ENCODE data around the gene CSNK1G2.

Gene CSNK1G2

DNA sequence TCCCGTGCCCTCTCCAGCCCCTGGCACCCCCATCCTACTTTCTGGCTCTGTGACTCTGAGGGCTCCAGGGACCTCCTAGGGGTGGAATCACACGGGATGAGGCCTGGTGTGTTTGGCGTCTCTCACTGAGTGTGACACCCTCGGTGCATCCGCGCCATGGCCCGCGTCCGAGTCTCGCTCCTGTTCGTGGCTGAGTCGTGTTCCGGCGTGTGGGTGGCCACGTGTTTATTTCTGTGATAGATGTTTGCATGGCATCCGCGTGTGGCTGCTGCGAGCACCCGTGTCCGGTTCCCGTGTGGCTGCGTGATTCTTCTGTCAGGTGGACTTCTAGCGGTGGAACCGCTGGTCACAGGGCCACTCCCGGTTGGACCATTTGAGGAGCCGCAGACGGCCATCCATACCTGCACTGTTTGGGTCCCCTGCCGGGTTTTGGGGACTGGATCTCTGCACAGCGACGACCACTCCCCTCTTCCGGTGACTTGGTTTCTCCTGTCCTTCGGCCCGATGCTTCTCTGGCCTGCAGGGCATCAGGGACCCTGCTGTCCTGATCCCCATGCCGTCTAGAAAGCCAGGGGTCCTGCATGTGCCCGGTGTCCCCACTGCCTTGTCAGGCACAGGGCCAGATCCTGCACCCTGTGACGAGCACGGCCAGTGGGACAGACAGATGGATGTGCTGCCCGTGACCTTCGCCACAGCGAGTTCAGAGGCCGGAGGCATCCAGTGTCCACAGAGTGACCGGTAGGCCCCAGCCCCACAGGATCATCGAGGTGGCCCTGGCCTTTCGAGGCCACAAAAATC, 8.5 kb downstream of the CSNK1G2 start:
- no peak for DNase-seq (ENCODE audit: extremely low spot score)
- ChIA-PET CTCF (no interaction called here), POLR2A (no interaction called here)
- TF ChIP-seq LEF1 (IDR thresholded peaks at IDR 0.05; ENCODE audit: borderline replicate concordance) (no peak), FOXA1 (IDR thresholded peaks at IDR 0.05) (no peak), SUZ12 (IDR thresholded peaks at IDR 0.05) (no peak), ARNT (IDR thresholded peaks at IDR 0.05) (no peak), NFRKB (IDR thresholded peaks at IDR 0.05) (no peak), CTBP1 (IDR thresholded peaks at IDR 0.05; ENCODE audit: borderline replicate concordance) (no peak), L3MBTL2 (conservative IDR thresholded peaks at IDR 0.05) (no peak), HDGF (IDR thresholded peaks at IDR 0.05; ENCODE audit: borderline replicate concordance) (no peak), FOXM1 (IDR thresholded peaks at IDR 0.05; ENCODE audit: borderline replicate concordance) (no peak), ZNF384 (IDR thresholded peaks at IDR 0.05) (no peak), FOXK2 (IDR thresholded peaks at IDR 0.05) (no peak), TARDBP (IDR thresholded peaks at IDR 0.05) (no peak), ELF4 (IDR thresholded peaks at IDR 0.05) (no peak), SP1 (IDR thresholded peaks at IDR 0.05) (no peak)
- TF ChIP-seq, protein P1, sequence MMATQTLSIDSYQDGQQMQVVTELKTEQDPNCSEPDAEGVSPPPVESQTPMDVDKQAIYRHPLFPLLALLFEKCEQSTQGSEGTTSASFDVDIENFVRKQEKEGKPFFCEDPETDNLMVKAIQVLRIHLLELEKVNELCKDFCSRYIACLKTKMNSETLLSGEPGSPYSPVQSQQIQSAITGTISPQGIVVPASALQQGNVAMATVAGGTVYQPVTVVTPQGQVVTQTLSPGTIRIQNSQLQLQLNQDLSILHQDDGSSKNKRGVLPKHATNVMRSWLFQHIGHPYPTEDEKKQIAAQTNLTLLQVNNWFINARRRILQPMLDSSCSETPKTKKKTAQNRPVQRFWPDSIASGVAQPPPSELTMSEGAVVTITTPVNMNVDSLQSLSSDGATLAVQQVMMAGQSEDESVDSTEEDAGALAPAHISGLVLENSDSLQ (IDR thresholded peaks at IDR 0.05), result no peak

DNA sequence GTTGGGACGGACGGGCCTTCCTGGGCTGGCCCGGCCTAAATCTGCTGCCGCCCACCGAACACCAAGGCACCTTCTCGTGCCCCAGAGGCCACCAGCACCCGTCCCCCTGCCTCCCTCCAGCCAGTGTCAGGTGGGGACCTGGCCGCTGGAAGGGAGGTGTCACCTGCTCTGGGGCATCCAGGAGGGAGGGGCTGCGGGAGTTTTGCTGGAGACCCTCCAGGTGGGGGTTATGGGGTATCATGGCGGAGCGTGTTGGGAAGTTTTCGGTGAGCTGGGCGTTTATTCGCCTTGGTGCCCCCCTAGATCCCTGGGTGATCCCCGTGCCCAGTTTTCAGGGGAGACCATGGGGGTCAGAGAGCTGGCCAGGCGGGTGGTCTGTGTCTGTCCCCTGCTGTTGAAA, 9.7 kb downstream of the CSNK1G2 start:
- DNase-seq (ENCODE audit: extremely low spot score), result no peak
- POLR2A ChIA-PET, result no interaction called here
- TF ChIP-seq FOXA1 (IDR thresholded peaks at IDR 0.05) (no peak), FOXK2 (IDR thresholded peaks at IDR 0.05) (no peak), TARDBP (IDR thresholded peaks at IDR 0.05) (no peak), LEF1 (IDR thresholded peaks at IDR 0.05; ENCODE audit: borderline replicate concordance) (no peak), BHLHE40 (IDR thresholded peaks at IDR 0.05; ENCODE audit: borderline replicate concordance) (no peak), CTBP1 (IDR thresholded peaks at IDR 0.05; ENCODE audit: borderline replicate concordance) (no peak), L3MBTL2 (conservative IDR thresholded peaks at IDR 0.05) (no peak), NFRKB (IDR thresholded peaks at IDR 0.05) (no peak), SP1 (IDR thresholded peaks at IDR 0.05) (no peak), HDGF (IDR thresholded peaks at IDR 0.05; ENCODE audit: borderline replicate concordance) (no peak), ZNF384 (IDR thresholded peaks at IDR 0.05) (no peak), ARNT (IDR thresholded peaks at IDR 0.05) (no peak), SUZ12 (IDR thresholded peaks at IDR 0.05) (no peak), ELF4 (IDR thresholded peaks at IDR 0.05) (no peak), FOXM1 (IDR thresholded peaks at IDR 0.05; ENCODE audit: borderline replicate concordance) (no peak)
- TF ChIP-seq, protein P1 (IDR thresholded peaks at IDR 0.05), result no peak
- CTCF ChIA-PET, result no interaction called here

DNA sequence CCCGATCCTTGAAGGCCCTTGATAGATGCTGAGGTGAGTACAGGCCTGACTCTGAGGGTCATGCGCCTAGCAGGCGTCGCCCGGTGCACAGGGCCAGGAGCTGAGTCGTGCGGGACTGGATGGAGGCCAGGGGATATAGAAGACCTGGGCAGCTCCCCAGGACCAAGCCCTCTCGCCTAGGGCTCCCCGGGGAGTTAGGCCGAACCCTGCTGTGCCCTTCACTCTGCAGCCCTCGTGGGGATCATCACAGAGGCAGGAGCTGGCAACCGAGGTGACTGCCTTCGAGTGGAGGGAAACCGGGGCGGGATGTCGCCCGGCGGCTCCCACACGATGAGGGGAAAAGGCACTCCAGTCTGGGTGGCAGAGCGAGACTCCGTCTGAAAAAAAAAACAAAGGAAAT, 11.7 kb downstream of the CSNK1G2 start:
- TF ChIP-seq, protein P1 (IDR thresholded peaks at IDR 0.05), result no peak
- TF ChIP-seq CTBP1 (IDR thresholded peaks at IDR 0.05; ENCODE audit: borderline replicate concordance) (no peak), ELF4 (IDR thresholded peaks at IDR 0.05) (no peak), FOXK2 (IDR thresholded peaks at IDR 0.05) (no peak), LEF1 (IDR thresholded peaks at IDR 0.05; ENCODE audit: borderline replicate concordance) (no peak)
- DNase-seq (ENCODE audit: extremely low spot score), result no peak
- POLR2A ChIA-PET, result no interaction called here
- CTCF ChIA-PET, result no interaction called here

DNA sequence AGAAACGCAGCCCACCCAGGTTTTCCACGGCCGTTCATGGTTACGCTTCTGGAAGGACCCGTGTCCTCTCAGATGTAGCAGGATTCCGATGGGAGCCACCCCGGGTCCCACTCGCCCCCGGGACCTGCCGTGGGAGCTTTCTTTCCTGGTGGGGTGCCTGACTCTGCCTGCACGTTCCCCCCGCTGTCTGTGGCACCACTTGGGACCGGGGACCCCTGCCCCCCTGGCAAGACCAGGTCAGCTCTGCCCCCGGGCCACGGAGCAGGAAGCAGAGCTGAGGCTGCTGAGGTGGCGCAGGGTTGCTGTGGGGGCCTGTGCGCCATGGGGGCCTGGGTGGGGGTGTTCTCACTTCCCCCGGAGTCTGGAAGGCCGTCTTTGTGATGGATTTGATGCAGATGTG, 12.1 kb downstream of the CSNK1G2 start:
- TF ChIP-seq CTBP1 (IDR thresholded peaks at IDR 0.05; ENCODE audit: borderline replicate concordance), result no peak
- TF ChIP-seq TARDBP (IDR thresholded peaks at IDR 0.05), result no peak
- TF ChIP-seq HDGF (IDR thresholded peaks at IDR 0.05; ENCODE audit: borderline replicate concordance), result no peak
- TF ChIP-seq L3MBTL2 (conservative IDR thresholded peaks at IDR 0.05), result no peak
- no peak for TF ChIP-seq FOXM1 (IDR thresholded peaks at IDR 0.05; ENCODE audit: borderline replicate concordance)
- CTCF ChIA-PET, result no interaction called here
- POLR2A ChIA-PET, result no interaction called here
- no peak for DNase-seq (ENCODE audit: extremely low spot score)

DNA sequence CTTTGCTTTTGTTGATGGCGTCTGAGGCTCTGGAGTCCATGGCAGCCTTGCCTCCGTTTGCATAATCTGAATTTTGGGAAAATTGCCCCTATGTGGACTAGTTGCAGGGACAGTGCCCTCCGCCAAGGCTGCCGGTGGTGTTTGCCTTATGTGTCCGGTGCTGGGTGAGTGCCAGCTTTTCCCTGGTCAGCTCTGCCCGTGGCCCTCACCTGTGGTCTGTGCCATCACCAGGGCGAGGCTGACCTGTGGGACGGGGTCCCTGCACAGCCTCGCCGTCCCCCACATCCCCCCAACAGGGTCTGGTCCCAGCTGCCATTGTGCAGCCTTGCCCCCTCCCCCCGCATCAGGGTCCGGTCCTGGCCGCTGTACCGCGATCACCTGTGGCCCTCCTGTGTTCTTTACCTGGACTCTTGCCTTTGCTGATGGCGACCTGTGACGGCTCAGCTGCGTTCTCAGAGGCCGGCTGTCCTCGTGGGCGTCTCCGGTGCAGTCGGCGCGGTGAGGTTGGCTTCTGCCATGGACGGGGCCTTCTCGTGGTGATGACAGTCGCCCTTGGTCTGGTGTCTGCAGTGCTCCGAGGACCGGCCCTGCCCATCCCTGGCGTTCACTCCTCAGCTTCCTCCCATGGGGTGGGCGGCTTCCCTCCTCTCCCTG, 12.6 kb downstream of the CSNK1G2 start:
- DNase-seq (ENCODE audit: extremely low spot score), result no peak
- ChIA-PET POLR2A (no interaction called here), CTCF (no interaction called here)
- TF ChIP-seq FOXM1 (IDR thresholded peaks at IDR 0.05; ENCODE audit: borderline replicate concordance), result no peak
- TF ChIP-seq, protein P1 (IDR thresholded peaks at IDR 0.05), result no peak
- no peak for TF ChIP-seq NFRKB (IDR thresholded peaks at IDR 0.05)
- TF ChIP-seq ZNF384 (IDR thresholded peaks at IDR 0.05), result no peak
- TF ChIP-seq HDGF (IDR thresholded peaks at IDR 0.05; ENCODE audit: borderline replicate concordance), result no peak
- no peak for TF ChIP-seq SP1 (IDR thresholded peaks at IDR 0.05)
- no peak for TF ChIP-seq ARNT (IDR thresholded peaks at IDR 0.05)
- no peak for TF ChIP-seq FOXK2 (IDR thresholded peaks at IDR 0.05)
- TF ChIP-seq L3MBTL2 (conservative IDR thresholded peaks at IDR 0.05), result no peak
- TF ChIP-seq CTBP1 (IDR thresholded peaks at IDR 0.05; ENCODE audit: borderline replicate concordance), result no peak
- TF ChIP-seq LEF1 (IDR thresholded peaks at IDR 0.05; ENCODE audit: borderline replicate concordance), result no peak
